GM19328 (cell line): ENCODE data around the gene CDK14.

Source experiments
- ATAC-seq: cut with Tn5 transposase; IDR thresholded peaks from one replicate; pipeline ENCODE4 v1.9.1; 2021; ENCODE audit warnings: mild to moderate bottlenecking, moderate library complexity; ENCODE audit not compliant: unreplicated experiment

CDK14 gene

GRCh38 chr7:91080351-91080750, 484.2 kb downstream of the CDK14 start:
- ATAC-seq: no peak

- ATAC-seq: no peak
Measured at GRCh38 chr7:91082038-91082437, 485.9 kb downstream of the CDK14 start.

GRCh38 chr7:91082852-91083495, 486.9 kb downstream of the CDK14 start:
- ATAC-seq: no peak

GRCh38 chr7:91083855-91084644, 487.9 kb downstream of the CDK14 start:
- ATAC-seq: no peak

GRCh38 chr7:91085175-91085574, 489.1 kb downstream of the CDK14 start:
- ATAC-seq: no peak

- ATAC-seq: no peak
Measured at GRCh38 chr7:91086200-91086599, 490.1 kb downstream of the CDK14 start.

GRCh38 chr7:91088156-91088555, 492.0 kb downstream of the CDK14 start:
- ATAC-seq: no peak

GRCh38 chr7:91088691-91089090, 492.6 kb downstream of the CDK14 start:
- no peak for ATAC-seq

GRCh38 chr7:91089382-91089963, 493.4 kb downstream of the CDK14 start:
- no peak for ATAC-seq

GRCh38 chr7:91090684-91091083, 494.6 kb downstream of the CDK14 start:
- ATAC-seq: no peak

GRCh38 chr7:91091631-91092030, 495.5 kb downstream of the CDK14 start:
- no peak for ATAC-seq

GRCh38 chr7:91093181-91093580, 497.1 kb downstream of the CDK14 start:
- ATAC-seq: no peak

- ATAC-seq: no peak
Measured at GRCh38 chr7:91098566-91098965, 502.4 kb downstream of the CDK14 start.

GRCh38 chr7:91103363-91103762, 507.2 kb downstream of the CDK14 start:
- ATAC-seq: no peak

GRCh38 chr7:91107460-91107859, 511.3 kb downstream of the CDK14 start:
- ATAC-seq: no peak

- ATAC-seq: no peak
Measured at GRCh38 chr7:91109200-91109599, 513.1 kb downstream of the CDK14 start.

- ATAC-seq: no peak
Measured at GRCh38 chr7:91112902-91113341, 516.8 kb downstream of the CDK14 start.

GRCh38 chr7:91114232-91114631, 518.1 kb downstream of the CDK14 start:
- ATAC-seq: no peak

GRCh38 chr7:91126762-91127161, 530.6 kb downstream of the CDK14 start:
- ATAC-seq: no peak

GRCh38 chr7:91127325-91127724, 531.2 kb downstream of the CDK14 start:
- ATAC-seq: no peak

GRCh38 chr7:91127959-91128358, 531.8 kb downstream of the CDK14 start:
- no peak for ATAC-seq
